PC-9 (cell line): ENCODE data around the gene AIF1. TPM values are rescaled to one million over a fixed set of nuclear protein-coding genes. Genes with fewer than 3 reads are reported as not detected.

Experiments
- BruUV-seq: library from RNA; stranded (reverse); fragments of 400-500 nt; replicated peaks from 2 replicates; lab custom pipeline; 2021; lab: Mats Ljungman, UMichigan
- CTCF ChIA-PET: fragments of 300-600 bp; sonication (Branson Sonifier 250); formaldehyde crosslinking; loops from one replicate; lab custom pipeline; 2022; ENCODE audit warnings: antibody characterized with exemption; lab: Charles Lee
- POLR2A ChIA-PET: fragments of 300-600 bp; sonication (Branson Sonifier 250); formaldehyde crosslinking; loops from one replicate; lab custom pipeline; 2022; ENCODE audit warnings: antibody characterized with exemption; ENCODE audit not compliant: unreplicated experiment; lab: Charles Lee
- DNase-seq, 2 experiments: peaks; one replicate each; pipeline versions ENCODE4 v3.0.0 to v3.0.0-alpha.2; 2015 to 2022; ENCODE audit warnings: mixed read lengths in 1 of 2
- H2AFZ ChIP-seq: fragments of 200-600 bp; sonication (generic); 2 replicates; pipeline ENCODE4 v1.8.1; 2017; ENCODE audit warnings: antibody characterized with exemption
- H3F3A ChIP-seq: fragments of 200-600 bp; sonication (generic); 2 replicates; pipeline ENCODE4 v1.8.1; 2017; ENCODE audit warnings: antibody characterized with exemption, mild to moderate bottlenecking, low read depth; ENCODE audit not compliant: insufficient read depth
- H3K27ac ChIP-seq: fragments of 200-600 bp; sonication (generic); 2 replicates; pipeline ENCODE4 v1.6.1; 2016; ENCODE audit warnings: mixed run types
- H3K27me3 ChIP-seq: fragments of 200-600 bp; sonication (generic); 2 replicates; pipeline ENCODE4 v1.6.1; 2016; ENCODE audit warnings: low read depth, mixed run types; ENCODE audit not compliant: insufficient read depth
- H3K36me3 ChIP-seq: fragments of 200-600 bp; sonication (generic); 2 replicates; pipeline ENCODE4 v1.6.1; 2016; ENCODE audit warnings: low read depth, mixed run types
- H3K4me1 ChIP-seq: fragments of 200-600 bp; sonication (generic); replicated peaks from 2 replicates; pipeline ENCODE4 v1.6.1; 2016; ENCODE audit warnings: mixed run types; ENCODE audit not compliant: insufficient read depth
- H3K4me2 ChIP-seq: fragments of 200-600 bp; sonication (generic); 2 replicates; pipeline ENCODE4 v1.6.1; 2017; ENCODE audit warnings: mixed run types
- H3K4me3 ChIP-seq: fragments of 200-600 bp; sonication (generic); 2 replicates; pipeline ENCODE4 v1.6.1; 2016; ENCODE audit warnings: mixed run types
- H3K79me2 ChIP-seq: fragments of 200-600 bp; sonication (generic); 2 replicates; pipeline ENCODE4 v1.6.1; 2017; ENCODE audit warnings: low read depth, mixed run types
- H3K9me2 ChIP-seq: fragments of 200-600 bp; sonication (generic); 2 replicates; pipeline ENCODE4 v1.8.1; 2017; ENCODE audit warnings: mild to moderate bottlenecking; ENCODE audit not compliant: insufficient read depth
- H3K9me3 ChIP-seq: fragments of 200-600 bp; sonication (generic); 2 replicates; pipeline ENCODE4 v1.8.1; 2016; ENCODE audit warnings: low read depth; ENCODE audit not compliant: insufficient read depth
- H4K20me1 ChIP-seq: fragments of 200-600 bp; sonication (generic); 2 replicates; pipeline ENCODE4 v1.8.1; 2017; ENCODE audit not compliant: insufficient read depth
- EZH2 ChIP-seq: fragments of 200-600 bp; sonication (generic); IDR thresholded peaks from 2 replicates; pipeline ENCODE4 v1.8.0; 2017; ENCODE audit warnings: antibody characterized with exemption, low read depth
- intact Hi-C: fragments of 100-400 bp; cut with micrococcal nuclease; formaldehyde crosslinking; loops from one replicate; pipeline ENCODE4 v1.10.0; 2022; ENCODE audit not compliant: unreplicated experiment
- total RNA-seq: library from RNA; stranded (reverse); gene quantifications from 2 replicates; pipeline ENCODE4 v1.2.3, GENCODE V29; 2021
- TF ChIP-seq, protein P1 (sequence below): fragments of 200-600 bp; sonication (generic); conservative IDR thresholded peaks from 2 replicates; pipeline ENCODE4 v1.6.1; 2017; ENCODE audit warnings: mixed run types, antibody characterized with exemption, mild to moderate bottlenecking, moderate library complexity

The AIF1 gene
- total RNA-seq, 1 experiment from 2014 or later = not detected

DNA sequence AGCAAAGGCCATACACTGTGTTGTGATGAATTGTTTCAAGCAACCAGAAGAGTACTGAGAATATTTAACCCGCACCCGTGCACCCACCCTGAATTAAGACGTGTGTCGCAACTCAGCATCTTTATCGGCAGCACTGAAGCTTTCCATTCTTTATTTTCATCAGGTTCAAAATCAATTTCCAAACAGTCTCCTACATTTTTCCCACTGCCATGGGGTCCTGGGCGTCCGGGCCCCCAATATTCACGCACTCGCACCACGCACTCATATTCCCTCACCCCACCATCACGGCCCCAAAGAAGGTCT, 34.6 kb upstream of the AIF1 start:
- H3K27me3 ChIP-seq = 0 out of 2 replicates have a peak, but pooled peaks cover 5% of the 10 kb centered on the region
- H3K4me1 ChIP-seq = 0 out of 2 replicates have a peak, but pooled peaks cover 5% of the 10 kb centered on the region
- intact Hi-C loops = no loop called here
- ChIA-PET POLR2A (no interaction called here), CTCF (interaction anchor here (0.6 to 2.2 kb wide), 2 partner anchors 18 to 33 kb away, joined by 3 to 11 read pairs; partner anchors contain the start of gene NFKBIL1)
- no peak for DNase-seq
- no peaks in the 10 kb centered on the region for H3K36me3 ChIP-seq
- peak overlapping the region; percentile 91 for H3K4me2 ChIP-seq
- TF ChIP-seq, protein P1, sequence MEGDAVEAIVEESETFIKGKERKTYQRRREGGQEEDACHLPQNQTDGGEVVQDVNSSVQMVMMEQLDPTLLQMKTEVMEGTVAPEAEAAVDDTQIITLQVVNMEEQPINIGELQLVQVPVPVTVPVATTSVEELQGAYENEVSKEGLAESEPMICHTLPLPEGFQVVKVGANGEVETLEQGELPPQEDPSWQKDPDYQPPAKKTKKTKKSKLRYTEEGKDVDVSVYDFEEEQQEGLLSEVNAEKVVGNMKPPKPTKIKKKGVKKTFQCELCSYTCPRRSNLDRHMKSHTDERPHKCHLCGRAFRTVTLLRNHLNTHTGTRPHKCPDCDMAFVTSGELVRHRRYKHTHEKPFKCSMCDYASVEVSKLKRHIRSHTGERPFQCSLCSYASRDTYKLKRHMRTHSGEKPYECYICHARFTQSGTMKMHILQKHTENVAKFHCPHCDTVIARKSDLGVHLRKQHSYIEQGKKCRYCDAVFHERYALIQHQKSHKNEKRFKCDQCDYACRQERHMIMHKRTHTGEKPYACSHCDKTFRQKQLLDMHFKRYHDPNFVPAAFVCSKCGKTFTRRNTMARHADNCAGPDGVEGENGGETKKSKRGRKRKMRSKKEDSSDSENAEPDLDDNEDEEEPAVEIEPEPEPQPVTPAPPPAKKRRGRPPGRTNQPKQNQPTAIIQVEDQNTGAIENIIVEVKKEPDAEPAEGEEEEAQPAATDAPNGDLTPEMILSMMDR = no peak
- no peak for TF ChIP-seq EZH2
- H4K20me1 ChIP-seq = no peaks in the 10 kb centered on the region
- H3K27ac ChIP-seq = no peak overlapping the region
- no peaks in the 10 kb centered on the region for H3K79me2 ChIP-seq
- H2AFZ ChIP-seq = peak overlapping the region; percentile 99; the same call in 1 of the 2 replicates
- no peaks in the 10 kb centered on the region for H3K9me2 ChIP-seq
- no TSS peak for BruUV-seq
- H3K9me3 ChIP-seq = no peaks in the 10 kb centered on the region
- H3K4me3 ChIP-seq = peak overlapping the region; percentile 71; the same call in 1 of the 2 replicates
- peaks cover 5% of the 10 kb centered on the region; the same call in 1 of the 2 replicates for H3F3A ChIP-seq

DNA sequence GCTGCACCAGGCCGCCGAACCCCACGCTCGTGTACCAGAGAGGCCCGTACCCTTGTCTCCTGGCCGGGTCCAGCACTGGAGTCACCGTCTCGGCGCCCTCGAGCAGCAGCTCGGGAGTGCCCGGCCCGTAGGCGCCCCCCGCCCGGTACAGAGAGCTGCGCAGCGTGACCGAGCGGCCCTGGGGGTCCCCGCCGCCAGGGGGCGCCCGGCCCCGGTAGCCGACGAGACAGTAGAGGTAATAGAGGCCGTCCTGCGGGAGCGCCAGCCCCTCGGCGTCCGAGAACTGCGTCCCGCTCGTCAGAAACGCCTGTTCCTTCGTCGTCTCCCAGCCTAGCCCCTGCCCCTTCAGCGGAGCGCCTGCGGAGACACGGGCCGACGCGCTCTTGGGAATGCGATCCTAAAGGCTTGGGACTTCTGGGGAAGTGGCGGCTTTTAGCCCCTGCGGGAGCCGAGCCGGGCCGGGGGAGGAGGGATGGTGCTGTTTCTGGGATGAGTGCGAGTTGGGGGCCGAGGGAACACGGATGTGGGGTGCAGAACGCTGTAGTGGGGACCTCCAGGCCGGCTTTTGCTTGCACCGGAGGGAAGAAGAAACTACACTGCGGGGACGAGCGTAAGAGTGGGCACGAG, 34.1 kb upstream of the AIF1 start:
- Histone ChIP-seq H3K79me2 (no peaks in the 10 kb centered on the region), H3K27ac (no peak overlapping the region), H3K4me3 (peak overlapping the region; percentile 71), H3K27me3 (0 out of 2 replicates have a peak, but pooled peaks cover under 1% of the 10 kb centered on the region), H3K4me1 (0 out of 2 replicates have a peak, but pooled peaks cover 5% of the 10 kb centered on the region), H4K20me1 (no peaks in the 10 kb centered on the region), H3K4me2 (peak overlapping the region; percentile 91), H3K9me3 (no peaks in the 10 kb centered on the region), H3F3A (peaks cover 5% of the 10 kb centered on the region; the same call in 1 of the 2 replicates), H2AFZ (peak overlapping the region; percentile 99), H3K9me2 (no peaks in the 10 kb centered on the region), H3K36me3 (no peaks in the 10 kb centered on the region)
- BruUV-seq = no TSS peak
- POLR2A ChIA-PET = interaction anchor here (1.2 kb wide), 1 partner anchor 29 kb away, joined by 4 read pairs; no protein-coding TSS in a partner anchor
- peak in 1 of 2 experiments; percentile 80 for DNase-seq
- no peak for TF ChIP-seq EZH2
- TF ChIP-seq, protein P1 = peak; percentile 95
- intact Hi-C loops = loop anchor here (1.0 kb wide), 1 partner anchor 21 kb away; no protein-coding TSS in a partner anchor
- CTCF ChIA-PET = interaction anchor here (2.2 kb wide), 1 partner anchor 17 kb away, joined by 11 read pairs; no protein-coding TSS in a partner anchor

DNA sequence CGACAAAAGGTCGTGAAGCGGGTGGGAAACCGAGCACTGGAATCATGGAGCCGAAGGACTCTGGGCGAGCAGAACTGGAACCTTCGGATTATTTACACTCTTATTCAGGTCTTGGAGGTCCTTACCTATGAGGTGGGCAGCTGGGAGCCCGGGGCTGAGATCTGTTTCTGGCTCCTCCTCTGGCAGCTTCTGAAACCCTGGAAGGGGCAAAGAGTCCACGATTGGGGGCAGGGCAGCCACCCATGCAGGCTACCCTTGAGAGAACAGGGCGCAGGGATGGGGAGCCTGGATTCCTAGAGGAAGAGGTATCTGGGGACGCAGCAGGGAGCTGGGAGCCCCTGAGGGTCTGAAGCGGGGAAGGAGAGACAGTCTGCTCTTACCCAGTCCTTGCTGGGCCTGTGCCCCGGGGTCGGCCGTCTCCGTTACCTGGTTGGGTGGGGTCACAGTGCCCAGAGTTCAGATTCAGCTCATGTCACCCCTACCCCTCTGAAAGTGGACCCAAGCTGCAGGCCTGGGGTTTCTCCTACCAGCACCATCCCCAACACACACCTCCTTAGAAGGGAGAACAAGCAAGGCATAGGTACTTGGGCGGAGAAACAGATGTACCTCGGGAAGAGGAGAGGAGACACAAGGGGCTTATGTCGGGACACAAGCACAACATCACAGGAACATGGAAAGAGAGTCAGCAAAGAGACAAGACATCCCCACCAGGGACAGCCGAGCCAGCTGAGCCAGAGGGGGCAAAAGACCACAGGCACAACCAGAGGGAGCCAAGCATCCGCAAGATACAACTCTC, 33.4 kb upstream of the AIF1 start:
- no peaks in the 10 kb centered on the region for H3K9me2 ChIP-seq

More for the DNA sequence above, 33.4 kb upstream of the AIF1 start:
- intact Hi-C loops = loop anchor here (1.0 kb wide), 1 partner anchor 21 kb away; no protein-coding TSS in a partner anchor
- Histone ChIP-seq H3K9me3 (no peaks in the 10 kb centered on the region), H2AFZ (peak overlapping the region; percentile 99), H3F3A (peaks cover 5% of the 10 kb centered on the region; the same call in 1 of the 2 replicates), H3K4me3 (peak overlapping the region; percentile 71), H3K79me2 (no peaks in the 10 kb centered on the region), H4K20me1 (no peaks in the 10 kb centered on the region), H3K4me1 (0 out of 2 replicates have a peak, but pooled peaks cover 5% of the 10 kb centered on the region), H3K27ac (no peak overlapping the region), H3K4me2 (peak overlapping the region; percentile 91), H3K27me3 (no peaks in the 10 kb centered on the region), H3K36me3 (no peaks in the 10 kb centered on the region)
- BruUV-seq = no TSS peak
- CTCF ChIA-PET = interaction anchor here (2.2 kb wide), 1 partner anchor 17 kb away, joined by 11 read pairs; no protein-coding TSS in a partner anchor
- TF ChIP-seq EZH2 = no peak
- TF ChIP-seq, protein P1 = no peak
- DNase-seq = no peak
- POLR2A ChIA-PET = interaction anchor here (1.2 kb wide), 1 partner anchor 28 kb away, joined by 4 read pairs; no protein-coding TSS in a partner anchor
